GM18520 (cell line): ENCODE results near the gene BTBD9.

Source experiments
- ATAC-seq: cut with Tn5 transposase; IDR thresholded peaks from one replicate; pipeline ENCODE4 v1.9.1; 2021; ENCODE audit not compliant: unreplicated experiment

The BTBD9 gene

DNA sequence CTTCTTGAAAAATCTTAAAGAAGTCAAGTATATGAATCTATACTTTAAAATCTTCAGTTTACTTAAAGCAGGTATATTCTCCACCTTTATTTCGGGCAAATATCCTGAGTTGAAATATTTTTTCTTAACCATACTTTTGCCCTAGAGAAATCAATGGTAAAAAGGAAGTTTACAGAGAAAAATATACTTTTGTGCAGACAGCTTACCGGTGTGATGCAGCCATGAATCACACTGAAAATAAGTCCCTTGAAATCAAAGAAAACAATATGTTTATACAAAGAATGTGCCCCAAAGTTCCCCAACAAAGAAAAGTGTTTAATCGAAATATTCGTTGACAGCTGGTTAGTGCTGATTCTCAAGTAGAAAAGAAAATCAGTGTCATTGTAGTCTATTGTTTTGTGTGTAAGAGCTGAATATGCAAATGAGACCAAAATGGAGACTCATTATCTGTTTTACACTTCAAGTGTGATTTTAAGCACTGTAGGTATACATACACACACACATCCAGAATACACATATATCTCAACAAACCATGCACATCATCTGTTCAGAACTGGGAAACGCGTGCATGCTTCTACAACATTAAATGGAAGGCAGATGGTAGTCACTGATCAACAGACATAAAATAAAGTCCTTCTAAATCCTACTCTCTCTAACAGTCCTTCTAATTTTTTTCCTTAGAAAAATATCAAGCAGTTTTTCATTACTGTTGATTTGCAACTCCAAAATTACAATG, 73.3 kb downstream of the BTBD9 start:
- ATAC-seq: no peak

DNA sequence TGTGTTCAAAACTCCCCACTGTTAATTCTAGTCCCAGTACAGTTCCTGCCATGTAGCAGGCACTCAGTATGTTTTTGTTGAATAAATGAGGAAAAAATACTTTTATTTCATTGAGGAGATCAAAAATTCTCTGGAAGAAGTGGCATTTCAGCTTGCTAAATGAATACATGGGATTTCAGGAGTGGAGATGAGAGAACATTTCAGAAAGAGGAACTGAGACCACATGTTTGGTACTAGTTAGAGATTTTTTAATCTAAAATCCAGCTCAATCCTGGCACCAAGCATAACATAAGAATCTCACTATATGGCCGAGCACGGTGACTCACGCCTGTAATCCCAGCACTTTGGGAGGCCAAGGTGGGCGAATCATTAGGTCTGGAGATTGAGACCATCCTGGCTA, 75.4 kb downstream of the BTBD9 start:
- no peak for ATAC-seq

DNA sequence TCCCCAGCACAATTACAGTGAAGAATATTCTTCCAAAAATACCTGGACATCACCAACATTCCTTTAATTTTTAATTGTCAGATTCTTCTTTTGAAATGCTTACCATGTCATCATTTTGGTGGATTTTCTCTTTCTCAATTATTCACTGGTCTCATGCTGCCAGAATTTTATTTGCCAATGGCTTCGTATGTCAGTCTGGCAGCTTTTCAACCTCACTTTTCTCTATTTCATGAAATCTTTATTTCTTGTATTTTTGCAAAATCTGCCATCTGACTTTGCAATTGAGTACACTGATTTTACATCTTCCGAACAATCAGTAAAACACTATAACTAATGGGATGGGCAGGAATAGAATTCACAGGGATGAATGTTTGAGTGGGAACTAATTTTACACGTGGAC, 84.1 kb downstream of the BTBD9 start:
- no peak for ATAC-seq

DNA sequence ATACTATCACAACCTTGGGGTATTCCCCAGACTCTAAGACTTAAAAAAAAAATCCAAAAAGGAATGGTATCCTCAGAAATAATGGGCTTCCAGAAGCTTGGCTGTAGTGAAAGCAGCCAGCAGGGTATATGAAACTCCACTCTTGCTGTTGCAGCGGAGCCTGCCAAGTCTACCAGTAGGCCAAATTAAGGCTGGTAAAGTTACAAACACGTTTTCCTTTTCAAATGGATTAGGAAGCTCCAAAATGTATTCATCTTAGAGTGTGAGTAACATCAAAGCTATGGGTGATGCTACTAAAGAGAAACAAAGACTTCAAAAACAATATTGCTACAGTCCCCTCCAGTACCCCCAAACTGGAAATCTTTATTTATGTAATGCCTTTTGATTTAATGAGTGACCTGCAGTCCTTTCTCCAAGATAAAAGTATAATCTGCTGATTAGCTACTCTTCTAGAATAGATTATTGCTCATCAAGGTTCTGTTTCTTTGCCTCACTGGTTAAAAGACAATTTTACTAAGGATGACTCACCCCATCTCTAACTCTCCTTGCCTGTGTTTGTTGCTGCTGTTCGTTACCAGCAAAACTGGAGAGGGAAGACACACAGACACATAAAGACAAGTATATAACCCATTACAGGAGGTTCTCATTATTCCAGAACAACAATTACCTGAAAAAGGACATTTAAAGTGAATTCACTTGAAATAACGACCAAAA, 84.9 kb downstream of the BTBD9 start:
- no peak for ATAC-seq

DNA sequence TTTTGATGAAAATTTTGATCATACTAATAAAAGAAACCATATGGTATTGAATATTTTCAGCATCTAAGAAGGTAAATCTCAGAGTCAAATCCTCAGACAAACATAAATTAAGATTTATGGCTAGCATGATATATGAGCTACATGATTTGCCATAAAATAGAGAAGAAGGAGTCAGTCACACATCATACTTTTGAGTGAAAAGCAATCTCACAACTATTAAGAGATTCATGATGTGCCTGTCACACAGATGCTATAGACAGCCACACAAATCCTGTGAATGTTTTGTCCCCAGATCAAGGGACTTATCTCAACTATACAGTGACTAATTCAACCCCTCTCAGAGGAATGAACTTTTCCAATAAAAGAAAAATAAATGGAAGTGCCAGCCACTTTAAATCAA, 85.7 kb downstream of the BTBD9 start:
- ATAC-seq: no peak

DNA sequence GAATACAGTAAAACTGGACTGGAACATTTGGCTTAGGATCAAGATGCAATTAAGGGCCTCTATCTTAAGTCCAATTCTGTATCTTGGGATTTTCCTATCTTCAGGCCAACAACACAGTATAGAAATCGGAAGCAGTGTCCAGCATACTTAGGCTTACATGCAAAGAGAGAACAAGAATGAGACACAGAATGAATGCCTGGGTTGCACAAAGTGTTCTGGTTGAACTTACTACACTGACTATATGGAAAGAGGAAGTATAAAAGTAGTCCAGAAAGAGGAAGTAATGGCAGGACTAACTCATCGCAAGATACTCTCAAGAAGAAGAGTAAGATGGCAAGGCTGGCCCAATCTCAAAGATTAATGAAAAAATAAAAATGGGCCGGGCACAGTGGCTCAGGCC, 87.6 kb downstream of the BTBD9 start:
- ATAC-seq: peak; percentile 77

DNA sequence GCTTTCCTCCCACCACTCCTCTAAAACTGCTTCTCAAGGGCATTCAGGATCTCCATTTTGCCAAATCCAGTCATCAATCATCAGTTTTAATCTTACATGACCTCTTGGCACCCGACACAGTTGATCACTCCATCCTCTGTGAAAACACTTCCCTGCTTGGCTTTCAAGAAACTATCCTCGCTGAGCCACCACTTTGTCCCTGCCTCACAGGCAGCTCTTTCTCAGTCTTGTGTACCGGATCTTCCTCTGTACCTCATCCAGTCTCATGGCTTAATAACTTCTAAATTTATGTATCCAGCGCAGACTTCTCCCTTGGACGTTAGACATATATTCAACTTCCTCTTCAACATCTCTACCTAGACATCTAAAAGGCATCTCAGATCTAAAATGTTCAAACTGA, 89.9 kb downstream of the BTBD9 start:
- ATAC-seq: no peak

DNA sequence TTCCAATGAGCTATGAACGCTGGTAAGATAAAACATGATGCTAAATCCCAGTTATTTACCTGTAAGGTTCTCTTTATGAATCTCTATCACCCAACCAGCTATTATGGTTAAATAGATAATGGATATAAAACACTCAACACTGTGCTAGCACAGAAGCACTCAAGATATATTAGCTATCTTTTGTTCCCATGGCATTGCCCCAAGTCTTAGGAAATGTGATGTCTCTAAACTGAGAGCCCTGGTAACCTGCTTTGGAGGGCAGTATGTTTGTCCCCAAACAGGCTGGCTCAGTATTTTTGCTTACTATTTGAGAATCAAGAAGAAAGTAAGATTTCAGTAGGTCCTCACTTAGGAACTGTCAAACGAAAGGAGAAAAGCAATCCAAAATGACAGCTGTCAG, 90.5 kb downstream of the BTBD9 start:
- no peak for ATAC-seq

DNA sequence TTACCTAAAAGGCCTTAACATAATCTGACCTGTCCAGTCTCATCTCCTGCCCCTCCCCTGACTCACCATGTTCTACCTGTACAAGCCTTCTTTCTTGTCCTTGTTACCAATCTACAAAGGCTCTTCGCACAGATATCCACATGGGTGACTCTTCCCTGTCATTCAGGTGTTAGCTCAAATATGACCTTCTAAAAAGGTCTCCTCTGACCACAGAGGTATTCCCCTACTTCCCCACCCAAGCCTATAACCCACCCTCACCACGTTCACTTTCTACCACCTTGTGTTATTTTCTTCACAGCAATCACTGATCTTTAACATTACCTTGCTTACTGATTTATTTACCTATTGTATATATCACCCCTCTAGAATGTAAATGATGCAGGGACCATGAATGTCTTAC, 96.7 kb downstream of the BTBD9 start:
- ATAC-seq: no peak

DNA sequence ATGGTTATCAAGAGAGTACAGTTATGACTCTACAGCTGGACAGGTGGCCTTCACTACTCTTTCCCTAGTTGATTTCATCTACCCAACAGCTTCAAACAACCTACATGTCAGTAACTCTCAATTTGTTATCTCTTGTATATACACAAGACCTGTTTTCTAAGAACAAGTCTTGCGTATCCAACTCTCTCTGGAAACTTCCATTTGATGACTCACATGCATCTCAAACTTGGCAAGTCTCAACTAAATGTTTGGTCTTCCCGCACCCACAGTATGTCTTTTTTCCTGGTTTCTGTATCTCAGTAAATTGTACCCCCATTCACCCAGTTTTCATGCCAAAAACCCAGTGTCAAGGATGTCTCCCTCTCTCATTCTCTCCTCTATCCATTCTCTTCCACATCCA, 97.7 kb downstream of the BTBD9 start:
- no peak for ATAC-seq

DNA sequence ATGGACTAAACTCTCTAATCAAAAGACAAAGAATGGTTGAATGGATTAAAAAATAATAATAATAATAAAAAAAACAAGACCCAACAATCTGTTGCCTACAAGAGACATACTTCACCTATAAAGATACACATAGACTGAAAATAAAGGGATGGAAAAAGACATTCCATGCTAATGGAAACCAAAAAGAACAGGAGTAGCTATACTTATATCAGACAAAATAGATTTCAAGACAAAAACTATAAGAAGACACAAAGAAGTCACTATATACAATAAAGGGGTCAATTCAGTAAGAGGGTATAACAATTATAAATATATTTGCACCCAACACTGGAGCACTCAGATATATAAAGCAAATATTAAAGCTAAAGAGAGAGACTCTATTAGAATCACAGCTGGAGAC, 106.7 kb downstream of the BTBD9 start:
- no peak for ATAC-seq

DNA sequence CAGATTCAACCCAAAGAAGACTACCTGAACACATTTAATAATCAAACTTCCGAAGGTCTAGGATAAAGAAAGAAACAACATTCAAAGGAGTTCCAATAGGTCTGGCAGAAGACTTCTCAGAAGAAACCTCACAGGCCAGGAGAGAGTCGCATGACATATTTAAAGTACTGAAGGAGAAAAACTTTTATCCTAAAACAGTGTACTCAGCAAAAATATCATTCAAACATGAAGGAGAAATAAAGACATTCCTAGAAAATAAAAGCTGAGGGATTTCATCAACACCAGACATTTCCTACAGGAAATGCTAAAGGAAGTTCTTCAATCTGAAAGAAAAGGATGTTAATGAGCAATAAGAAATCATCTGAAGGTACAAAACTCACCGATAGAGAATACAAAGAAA, 108.6 kb downstream of the BTBD9 start:
- ATAC-seq: no peak

DNA sequence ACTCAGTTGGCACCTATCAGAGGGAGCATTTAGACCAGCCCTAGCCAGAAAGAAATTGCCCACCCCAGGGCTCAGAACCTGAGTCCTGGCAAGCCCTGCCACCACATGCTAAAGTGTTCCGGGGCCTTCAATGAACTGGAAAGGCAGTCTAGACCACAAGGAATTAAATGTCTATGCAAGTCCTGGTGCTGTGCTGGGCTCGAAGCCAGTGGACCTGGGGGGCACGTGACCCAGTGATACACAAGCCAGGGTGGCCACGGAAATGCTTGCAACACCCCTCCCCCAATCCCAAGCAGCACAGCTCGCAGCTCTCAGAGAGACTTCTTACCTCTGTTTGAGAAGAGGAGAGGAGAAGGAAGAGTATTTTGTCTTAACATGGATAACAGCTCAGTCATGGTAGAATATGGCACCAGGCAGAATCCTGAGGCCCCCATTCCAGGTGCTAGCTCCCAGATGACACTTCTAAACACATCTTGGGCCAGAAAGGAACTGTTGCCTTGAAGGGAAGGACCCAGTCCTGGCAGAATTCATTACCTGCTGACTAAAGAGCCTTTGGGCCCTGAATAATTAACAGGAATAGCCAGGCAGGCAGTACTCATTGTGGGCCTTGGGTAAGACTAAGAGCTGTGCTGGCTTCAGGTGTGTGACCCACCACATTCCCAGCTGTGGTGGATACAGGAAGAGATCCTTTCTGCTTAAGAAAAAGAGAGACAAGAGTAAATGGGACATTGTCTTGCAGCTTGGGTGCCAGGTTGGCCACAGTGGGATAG, 111.3 kb downstream of the BTBD9 start:
- no peak for ATAC-seq

DNA sequence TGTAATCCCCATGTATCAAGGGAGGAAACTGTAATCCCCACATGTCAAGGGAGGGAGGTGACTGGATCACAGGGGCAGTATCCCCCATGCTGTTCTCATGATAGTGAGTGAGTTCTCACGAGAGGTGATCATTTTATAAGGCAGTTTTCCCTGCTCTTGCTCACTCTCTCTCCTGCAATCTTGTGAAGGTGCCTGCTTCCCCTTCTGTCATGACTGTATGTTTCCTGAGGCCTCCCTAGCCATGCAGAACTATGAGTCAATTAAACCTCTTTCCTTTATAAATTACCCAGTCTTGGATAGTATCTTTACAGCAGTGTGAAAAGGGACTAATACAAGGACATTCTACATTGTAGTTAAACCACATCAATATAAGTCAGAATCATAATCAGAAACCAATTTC, 112.4 kb downstream of the BTBD9 start:
- ATAC-seq: no peak

DNA sequence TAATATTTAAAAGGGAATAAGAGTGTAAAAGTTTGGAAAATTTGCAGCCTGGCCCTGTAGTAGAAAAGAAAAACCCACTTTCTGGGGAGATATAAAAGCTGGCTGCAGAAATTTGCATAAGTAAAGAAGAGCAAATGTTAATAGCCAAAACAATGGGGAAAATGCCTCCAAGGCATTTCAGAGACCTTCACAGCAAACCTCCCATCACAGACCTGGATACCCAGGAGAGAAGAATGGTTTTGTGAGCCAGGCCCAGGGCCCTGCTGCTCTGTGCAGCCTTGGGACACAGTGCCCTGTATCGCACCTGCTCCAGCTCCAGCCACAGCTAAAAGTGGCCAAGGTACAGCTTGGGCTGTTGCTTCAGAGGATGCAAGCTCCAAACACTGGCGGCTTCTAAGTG, 113.8 kb downstream of the BTBD9 start:
- ATAC-seq: no peak

DNA sequence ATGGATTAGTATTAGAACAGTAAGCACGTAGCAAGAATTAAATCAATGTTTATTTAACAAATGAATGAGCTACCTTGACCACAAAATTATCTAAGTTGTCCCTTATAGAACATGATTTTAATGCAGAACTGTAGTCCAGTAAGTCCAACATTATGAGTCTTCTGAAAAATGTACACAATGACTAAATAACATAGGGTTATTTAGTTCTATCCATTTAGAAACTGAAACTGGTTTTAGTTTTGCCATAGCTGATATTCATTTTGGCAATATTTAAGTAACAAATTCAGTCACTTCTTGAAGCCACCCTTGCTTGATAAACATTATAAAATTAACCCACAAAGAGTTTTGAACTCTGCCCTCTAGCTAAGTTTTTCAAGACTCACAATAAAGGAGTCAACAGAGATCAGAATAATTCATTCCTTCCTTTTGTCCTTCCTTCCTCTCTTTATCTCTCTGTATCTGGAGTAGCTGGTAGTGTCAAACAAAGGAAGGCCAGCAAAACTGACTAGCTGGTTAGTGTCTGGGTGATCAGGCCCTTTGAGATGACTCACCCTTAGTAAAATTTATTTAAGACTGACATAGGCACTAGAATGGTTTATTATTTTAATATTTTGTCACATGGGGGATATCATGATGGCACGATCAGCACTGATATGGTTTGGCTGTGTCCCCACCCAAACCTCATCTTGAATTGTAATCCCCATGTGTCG, 115.1 kb downstream of the BTBD9 start:
- ATAC-seq: no peak

DNA sequence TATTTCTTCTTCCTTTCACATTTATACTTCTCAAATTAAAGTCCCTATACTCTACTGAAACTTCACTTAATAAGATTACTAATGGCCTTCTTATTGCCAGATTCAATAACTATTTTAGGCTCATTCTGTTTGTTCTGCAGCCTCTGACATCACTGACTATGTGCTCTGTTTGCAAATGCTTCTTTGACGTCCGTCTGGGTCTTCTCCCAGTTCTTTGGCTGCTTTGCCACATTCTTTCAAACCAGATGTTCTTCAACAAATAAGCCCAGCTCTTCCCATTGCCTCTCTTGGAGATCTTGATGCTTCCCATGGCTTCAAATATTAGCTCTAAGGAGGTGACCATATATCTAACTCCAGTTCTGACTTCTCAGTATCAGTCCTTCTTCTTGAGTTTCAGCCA, 117.4 kb downstream of the BTBD9 start:
- ATAC-seq: no peak

DNA sequence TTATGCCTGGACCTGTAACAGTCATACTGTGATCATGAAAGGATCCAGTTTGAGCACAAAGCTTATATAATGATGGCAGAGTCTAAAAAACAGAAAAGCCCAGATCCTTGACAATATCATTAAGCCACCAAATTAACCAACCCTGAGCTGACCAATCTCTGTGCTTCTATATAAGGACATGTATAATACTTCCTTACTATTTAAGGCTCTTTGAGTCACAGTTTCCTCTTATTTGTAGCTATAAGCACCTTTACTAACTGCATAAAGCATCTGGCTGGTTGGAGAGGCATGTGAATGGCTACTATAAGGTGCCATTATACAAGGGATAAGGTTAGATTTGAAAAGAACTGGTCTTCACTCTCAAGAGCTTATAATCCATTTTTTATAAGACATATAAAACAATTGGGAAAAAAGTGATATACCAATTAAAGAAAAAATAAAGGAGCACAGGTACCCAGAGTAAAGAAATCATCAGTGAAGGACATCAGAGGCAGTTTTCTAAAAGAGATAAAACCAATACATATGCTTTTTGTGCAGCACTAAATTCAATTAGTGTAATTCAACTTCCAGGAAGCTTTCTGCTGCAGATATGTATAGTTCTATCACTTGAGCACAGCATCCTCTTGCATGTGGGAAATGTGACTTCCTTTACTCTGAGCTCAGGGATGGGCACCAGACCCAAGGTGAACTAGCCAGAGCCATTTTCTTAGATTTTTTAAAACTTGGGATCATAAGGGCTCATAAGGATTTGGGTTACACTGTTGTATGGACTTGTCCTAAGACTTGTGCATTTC, 121.0 kb downstream of the BTBD9 start:
- ATAC-seq: no peak

DNA sequence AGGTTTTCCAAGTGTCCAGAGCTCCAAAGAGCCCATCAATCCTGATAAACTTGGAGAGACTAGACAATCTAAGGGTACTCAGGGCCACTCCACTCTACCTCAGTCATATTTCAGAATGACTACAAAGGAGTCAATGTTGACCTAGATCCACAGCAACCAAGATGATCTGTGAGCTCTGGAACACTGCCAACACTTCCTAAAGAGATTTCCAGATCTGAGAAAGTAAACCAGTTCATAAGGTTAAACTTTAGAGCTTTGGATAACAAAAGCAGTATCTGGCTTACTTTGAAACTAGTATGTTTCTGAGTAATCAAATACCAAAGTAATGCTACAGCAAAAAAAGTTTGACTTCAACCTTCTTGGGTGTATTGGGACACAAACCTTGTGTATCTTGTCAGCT, 122.7 kb downstream of the BTBD9 start:
- ATAC-seq: no peak

DNA sequence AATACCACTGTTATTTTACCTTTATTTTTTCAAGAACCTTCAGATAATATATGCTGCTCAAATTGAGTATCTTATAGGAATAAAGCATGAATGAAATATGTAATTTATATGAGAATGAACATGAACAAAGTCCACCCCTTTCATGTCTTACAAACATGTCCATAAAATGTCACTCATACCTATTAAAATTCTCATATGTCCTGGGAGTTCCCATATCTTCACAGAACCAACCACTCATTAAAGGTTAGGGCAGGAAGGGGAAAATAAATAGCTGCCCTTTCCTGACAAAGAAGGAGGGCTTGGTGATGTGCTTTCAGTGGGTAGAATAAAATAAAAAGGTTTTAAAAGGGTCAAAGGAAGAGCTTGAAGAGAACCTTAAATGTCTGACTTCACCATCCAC, 125.3 kb downstream of the BTBD9 start:
- no peak for ATAC-seq

DNA sequence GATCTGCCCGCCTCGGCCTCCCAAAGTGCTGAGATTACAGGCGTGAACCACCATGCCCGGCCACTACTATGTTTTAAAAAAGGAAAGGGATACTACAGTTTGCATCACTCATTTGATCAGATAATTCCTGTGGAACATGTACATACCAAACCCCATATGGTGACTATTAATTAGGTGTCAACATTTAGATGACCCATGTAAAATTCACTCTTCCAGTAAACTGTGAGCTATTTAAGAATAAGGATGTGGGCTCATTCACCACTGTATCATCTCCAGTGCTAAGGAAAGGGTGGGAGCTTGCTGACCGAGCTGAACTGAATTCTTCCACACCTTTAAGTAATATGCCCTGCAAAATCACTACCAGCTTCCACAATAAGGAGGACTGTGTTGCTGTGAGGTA, 127.5 kb downstream of the BTBD9 start:
- no peak for ATAC-seq
